Medulla oblongata (tissue), 1 donor: ENCODE results near the gene PROX1.
A peak's percentile ranks its signal among the peaks of the same experiment; 100 is the strongest.

Experiments used
- DNase-seq: peaks from one replicate; pipeline ENCODE4 v3.0.0-alpha.2; 2015; ENCODE audit errors: extremely low spot score

Gene PROX1

DNA sequence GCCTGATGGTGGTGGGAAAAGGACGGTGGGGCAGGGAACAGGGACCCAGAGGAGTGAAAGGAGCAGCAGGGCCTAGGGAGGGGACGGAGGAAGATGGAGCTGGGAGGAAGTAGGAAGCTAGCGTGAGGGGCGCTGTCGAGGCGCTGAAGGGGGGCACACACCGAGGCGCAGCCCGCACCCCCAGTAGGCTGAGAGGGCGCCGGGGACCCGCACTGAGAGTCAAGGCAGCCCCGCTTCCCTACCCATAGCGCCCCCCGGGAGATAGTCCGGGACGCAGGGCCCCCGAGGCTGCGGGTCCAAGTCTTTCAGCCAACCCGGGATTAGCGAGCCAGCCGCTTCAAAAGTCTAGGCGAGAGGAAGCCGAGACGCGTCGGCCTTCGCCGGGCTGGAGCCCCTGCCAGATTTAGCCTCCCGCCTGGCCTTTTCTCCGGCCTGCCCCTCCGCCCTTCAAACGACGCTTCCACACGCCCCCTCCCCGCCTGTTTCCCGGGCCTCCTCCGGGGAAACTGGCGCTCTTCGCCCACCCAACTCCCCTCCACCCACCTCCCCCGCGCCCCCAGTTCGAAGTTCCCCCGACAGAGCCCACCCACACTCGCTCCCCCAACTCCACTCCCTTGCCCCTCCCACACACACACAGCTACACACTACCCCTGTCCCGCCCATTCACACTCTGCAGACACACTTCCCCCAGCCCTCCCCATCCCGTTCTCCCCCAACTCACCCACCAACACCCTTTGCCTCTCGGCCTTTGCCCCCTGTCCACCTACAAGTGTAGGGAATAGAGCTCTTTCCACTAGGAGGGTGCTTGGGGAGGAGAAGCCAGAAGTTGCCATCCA is 7.8 kb upstream of the PROX1 start:
- DNase-seq: no peak

DNA sequence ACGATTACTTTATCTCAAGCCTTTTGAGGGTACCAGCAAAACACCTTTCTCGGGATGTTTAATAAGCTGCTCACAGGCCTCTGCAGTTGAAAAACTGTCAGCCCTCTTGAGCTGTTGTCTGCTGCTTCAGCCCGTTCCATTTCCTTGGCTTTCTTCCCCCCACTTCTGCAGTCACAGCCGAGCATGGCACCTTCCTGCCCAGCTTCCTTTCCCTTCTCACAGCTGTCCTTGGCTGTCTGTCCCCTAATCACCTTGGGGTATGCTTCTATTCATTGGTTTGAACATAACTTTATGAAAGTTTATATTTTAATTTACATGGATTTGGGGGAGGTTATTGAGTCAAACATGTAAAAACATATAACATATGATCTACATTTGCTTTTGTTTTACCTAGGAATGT is 6.9 kb upstream of the PROX1 start:
- no peak for DNase-seq

DNA sequence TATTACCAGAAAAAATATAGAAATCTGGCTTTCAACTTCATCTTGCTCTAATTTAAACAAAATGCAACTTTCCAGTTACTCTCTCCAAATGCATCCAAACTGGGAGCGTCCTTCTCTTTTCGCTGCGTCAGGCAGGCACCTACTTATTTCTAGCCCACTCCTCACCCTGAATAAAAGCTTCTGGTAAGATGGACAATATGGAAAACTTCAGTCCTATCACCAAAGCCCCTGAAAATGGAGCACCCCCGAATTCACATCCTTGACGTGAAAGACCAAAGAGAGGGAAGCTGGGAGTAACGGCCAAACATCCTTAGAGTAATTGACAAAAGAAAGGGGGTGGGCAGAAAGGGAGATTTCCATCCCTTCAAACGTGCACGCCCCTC is 5.5 kb upstream of the PROX1 start:
- no peak for DNase-seq

DNA sequence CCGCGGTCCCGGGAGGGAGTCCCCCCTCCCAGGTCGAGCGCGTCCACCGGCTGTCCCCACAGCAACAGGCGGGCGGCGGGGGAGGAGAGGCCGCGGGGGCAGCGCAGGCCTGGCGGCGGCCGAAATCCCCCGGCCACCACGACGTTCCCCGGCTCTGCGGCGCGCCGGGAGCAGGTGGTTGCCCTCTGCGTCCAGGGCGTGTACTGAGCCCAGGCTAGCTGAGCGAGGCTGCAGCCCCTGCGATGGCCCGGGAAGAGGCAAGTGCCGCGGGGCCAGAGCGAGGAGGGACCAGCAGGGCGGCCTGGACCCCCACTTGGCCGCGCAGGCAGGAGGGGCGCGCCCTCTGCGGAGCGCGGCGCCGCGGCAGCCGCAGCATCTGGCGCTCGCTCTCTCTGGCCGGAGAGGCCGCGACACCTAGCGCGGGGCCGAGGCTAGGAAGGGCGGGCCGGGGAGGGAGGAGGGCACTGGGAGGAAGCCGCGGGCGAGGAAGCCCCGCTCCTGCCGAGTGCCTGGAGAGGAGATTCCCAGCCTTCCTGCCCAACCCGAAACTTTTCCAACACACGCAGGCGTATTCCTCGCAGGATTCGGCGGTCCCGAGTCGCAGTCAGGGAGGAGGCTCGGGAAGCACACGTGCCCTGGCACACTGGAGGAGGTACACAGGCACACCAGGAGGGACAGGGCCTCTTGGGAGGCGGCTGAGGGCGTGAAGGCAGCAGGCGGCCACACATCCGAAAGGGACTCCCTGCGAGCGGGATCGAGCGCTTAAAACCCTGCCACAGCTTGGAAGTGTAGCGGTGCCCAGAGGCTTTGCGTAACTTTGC is 4.9 kb upstream of the PROX1 start:
- peak; percentile 59 for DNase-seq

DNA sequence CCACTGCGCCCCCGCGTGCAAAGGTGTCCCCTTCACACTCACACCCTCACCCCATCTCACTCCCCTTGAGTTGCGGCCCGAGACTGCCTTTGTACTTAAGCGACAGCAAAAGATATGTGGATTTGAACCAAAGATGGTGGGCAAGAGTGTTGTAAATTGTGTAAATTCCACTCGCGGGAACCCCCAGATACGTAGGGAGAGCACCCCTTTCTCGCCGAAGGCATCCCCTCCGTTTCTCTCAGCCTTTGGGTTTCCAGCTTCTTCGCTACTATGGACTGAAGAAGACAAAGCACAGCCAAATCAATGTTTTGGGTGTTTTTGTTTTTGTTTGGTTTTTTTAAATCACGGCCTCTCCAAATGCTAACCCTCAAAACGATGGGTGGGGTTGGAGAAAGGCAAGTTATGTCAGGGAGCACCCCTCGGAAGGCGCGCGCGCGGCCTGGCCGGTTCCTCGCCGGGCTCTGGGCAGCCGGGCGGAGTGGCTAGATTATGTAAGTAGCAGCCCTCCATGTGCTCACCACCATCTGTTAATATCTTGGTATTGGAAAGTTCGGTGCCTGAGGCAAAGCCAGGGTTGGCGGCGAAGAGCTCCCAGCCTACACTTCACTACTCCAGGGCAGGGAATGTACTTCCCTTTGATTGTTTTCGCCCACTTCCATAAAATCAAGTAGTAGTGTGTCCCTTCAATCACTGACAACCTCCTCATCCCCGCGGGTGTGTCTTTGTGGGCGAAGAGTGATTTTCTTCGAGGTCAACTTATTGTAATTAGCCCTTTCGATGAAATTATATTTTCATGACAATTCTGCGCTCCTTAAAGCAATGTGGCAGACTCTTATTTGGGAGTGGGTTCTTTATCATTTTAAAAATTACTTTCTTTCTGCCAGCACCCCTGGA is 4.0 kb upstream of the PROX1 start:
- DNase-seq: no peak

DNA sequence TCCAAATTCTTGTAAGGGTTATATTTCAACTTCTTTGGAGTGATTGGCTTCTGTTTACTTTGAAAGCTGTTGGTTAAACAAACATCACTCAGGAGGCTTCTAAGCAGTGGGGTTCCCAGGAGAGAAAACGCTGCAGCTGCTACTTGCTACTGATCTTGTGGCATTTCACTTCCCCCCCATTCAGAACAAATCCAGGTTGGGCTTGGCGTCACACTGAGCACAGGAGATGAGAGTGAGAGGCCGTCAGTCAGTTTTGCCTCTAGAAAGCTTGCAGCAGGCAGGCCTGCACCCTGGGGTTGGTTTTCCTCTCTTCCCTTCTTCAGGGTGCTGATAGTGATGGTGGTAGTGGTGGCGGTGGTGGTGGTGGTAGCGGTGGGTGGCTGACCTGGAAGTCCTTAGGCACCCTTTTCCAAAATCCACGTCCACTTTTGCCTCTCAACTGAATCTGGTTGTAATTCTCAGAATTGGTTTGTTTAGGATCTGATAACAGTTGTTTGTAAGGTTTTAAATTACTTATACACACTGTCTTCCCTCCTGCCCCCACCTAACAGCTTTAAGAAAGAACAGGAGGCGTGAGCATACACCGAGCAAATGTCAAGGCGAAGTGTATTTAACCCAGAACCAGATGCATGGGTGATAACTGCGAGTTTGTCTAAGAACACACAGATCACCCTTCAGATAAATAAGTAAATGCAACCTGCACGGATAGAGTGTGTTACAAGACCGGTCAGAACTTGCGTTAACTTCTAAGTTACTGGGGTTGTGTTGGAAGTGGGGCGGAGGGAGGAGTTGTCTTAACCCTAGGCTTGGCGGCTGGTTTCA is 3.2 kb upstream of the PROX1 start:
- DNase-seq: no peak

DNA sequence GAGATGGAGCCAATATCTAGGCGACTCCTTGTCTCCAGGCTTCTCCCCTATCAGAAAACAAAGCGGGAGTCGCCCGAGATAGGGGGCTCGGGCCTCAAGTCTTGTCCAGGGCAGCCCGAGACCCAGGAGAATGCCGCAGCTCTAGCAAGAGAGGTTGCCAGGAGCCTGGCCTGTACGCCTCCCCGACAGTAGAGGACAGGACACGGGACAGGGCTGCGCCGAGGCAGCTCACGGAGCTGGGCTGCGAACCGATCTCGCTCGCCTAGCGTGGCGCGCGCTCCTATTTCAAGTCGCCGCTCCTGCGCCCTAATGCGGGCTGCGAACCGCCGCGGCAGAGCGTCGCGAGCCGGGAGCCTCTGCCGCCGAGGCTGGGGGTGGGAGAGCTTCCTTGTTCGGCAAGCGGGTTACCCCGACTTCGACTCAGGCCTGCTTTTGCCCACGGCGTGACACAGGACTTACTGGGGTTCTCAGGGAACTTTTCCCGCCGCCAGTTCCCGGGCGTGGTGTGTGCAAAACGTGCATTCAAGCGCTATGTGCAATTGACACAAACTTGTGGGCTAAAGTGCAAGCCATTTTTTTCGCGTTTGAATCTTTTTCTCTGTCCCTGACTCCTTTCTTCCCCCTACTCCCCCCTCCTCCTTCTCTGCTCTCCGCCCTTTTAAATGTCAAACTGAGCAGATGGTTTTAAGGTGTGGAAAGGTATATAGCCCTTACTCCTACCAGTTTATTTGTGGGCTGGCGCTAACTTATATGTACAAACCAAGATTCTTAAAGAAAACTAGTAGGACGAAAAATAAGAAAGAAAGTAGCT is 2.4 kb upstream of the PROX1 start:
- DNase-seq: no peak

DNA sequence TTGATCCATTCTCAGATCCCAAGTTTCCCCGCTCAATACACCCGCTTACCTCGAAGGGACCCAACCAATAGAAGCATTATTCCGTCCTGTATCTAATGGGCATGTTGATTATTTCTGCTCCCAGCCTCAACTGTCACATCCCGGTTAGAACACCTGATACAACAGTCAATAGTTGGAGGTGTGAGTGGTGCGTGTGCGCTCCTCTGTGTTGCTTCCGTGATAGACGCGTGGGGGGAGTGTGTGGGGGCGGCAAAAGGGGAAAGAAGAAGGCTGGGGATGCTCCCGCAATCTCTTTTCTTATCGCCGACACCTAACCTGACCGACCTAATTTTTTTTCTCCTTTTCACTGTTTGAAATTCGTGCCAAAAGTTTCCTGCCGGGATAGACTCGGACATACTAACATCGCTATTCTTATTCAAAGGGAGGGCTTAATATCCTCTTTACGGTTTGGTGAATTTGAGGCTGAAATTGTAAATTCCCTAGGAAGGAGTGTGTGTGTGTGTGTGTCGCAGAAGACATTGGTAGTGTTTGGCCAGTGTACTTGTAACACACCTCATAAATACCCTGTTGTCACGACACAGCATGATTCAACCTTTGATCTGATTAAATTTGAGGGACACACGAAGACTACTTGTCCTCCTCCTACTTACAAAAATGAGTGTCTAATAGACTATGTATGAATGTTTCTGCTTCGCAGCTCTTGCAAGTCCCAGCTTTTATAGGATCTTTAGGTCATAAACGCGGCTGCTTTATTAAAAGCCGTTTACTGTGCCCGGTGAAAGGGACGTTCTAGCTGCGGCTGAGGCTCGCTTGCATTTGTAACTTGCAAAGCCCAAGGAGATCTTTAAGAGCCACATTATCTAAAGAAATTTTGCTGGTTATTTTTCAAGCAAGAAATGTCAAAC is 1.5 kb upstream of the PROX1 start:
- DNase-seq: peak; percentile 11

DNA sequence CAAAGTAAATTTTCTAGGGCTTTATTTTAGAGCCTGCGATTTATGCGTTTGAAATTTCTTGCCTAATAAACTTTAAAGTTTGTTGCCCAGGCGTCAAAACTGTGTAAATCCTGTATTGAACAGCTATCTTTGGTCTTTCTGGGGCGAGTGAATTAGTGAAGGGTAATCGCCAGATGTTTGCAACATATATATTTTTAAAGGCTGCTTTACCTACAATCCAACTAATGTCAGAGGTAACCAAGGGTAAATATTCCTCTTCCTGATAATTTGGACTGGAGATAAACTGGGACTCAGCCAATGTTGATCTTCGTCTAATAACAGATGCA is 885 bp upstream of the PROX1 start:
- no peak for DNase-seq

DNA sequence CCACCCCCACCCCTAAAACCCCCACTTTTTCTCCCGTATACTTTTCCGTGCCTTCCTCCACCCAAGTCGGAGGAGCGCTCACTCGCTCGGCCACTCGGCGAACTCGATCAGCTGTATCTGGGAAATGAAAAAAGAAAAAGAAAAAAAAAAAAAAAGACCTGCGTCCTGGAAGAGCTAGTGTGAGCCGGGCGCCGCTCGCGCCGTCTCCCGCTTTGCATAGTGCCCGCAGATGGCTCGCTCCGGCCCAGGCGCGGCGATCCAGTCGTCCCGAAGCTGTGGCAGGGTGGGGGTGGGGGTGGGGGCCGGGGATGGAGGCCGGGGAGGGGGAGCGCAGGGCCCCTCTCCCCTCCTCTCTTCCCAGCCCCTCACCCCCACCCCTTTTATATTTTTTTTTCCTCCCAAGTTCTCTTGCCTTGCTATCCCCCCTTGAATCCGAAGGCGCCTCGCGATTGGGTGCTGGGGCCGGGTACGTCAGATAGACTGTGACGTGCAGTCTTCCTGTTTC is 299 bp upstream of the PROX1 start:
- DNase-seq: peak; percentile 94

DNA sequence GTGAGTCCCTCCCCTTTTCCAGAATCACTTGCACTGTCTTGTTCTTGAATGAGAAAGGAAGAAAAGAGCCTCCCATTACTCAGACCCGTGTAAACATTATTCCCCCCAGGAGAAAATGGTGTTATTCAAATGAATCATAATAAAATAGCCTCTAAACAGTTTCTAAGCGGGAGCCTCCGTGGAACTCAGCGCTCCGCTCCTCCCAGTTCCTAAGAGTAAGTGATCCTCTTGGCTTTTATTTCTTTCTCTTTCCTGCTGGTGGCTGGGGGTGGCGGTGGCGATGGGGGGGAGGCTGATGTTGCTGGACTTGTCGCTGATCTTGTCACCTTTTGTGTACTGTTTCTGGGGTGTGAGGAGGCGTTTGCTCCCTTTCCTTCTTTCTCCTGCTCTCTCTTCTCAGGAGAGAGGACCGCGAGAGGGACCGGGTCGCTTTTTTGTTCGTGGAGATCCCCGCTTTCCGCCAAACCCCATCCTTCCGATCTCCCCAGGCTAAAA is 781 bp downstream of the PROX1 start:
- peak; percentile 77 for DNase-seq

DNA sequence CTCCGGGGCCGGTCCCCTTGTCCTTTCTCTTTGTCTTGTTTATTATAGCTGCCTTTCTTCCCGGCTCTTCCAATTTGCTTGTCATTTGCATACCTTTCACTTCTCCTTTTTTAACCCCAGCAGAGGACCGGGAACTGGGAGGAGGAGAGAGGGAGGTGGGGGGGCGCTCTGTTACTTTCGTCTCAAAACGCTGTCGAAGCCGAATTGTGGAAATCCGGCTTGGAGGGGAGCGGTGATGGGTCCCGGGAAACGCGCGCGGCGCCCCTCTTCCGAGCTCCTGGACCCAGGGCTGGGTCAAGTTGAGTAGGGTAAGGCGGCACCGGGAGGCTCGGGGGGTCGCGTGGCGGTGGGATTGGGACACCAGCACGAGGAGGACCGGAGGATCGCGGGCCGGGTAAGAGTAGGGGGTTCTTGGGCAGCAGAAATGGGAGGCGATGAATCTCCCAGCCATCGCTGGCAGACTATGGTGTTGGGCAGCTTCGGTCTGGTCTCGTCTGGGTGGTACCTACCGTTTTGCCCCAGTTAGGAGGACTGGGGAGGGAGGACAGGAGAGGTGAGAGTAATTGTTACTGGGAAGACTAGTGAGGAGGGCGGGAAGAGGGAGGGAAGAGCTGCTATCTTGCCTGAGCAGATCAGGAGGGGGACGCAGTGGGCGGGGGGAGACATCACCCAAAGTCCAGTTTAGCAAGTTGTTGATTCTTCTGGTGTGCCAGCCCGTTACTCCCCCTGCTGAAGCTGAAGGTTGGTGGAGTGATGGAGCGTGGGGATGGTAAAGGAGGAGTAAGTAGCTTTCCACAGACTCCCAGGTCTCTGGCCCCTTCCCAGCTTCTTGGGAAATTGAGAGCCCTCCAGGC is 1.5 kb downstream of the PROX1 start:
- peak; percentile 72 for DNase-seq

DNA sequence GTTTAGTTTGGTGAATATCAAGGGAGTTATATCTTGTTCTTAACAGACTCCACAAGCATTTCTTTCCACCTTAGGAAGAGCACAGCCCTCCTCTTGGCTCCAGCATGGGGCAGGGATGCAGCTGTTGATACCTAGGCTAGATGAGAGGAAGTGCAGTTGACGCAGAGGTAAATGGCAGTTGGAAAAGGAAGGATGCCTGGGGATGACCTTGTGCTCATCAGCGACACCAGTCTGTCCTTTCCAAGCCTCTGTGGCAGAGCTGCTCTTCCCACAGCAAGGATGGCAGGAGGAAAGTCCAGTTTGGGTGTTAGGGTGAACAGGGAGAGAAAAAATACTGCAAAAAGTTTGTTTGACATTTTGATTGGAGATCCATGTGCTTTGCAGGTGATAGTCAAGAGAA is 6.2 kb downstream of the PROX1 start:
- DNase-seq: no peak

DNA sequence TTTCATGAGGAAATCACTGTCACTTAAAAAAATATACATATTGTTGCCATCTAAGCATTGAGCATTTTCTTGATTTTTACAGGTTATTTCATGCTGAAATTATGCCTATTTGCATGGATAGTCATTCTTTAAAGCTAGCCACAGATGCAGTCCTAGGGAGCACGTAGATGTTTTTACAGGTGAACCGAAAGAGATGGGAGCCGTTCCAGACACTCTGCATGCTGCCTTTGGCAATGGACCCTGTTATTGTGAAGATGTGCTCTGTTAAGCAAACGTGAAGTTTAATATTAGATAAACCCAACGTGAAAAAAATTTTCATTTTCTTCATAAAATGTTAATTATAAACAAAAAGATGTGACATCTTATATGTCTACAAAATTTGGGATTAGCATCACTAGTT is 7.1 kb downstream of the PROX1 start:
- no peak for DNase-seq

DNA sequence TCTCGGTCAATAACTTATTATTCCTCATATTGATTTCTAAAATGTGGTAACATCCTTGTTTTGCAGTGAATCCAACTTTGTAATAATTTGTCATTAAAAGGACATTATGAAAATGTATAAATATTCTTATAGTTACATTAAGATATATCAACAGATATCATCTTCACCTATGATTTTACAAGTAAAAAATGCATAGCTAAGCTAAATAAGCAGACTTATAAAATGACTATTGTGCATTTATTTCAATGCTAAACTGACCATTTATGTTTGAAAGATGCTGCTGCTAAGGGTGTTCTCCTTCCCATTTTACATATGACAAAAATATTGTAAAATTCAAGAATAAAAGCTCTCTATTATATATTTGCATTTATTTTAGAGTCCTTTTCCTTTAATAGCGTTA is 7.8 kb downstream of the PROX1 start:
- DNase-seq: no peak

DNA sequence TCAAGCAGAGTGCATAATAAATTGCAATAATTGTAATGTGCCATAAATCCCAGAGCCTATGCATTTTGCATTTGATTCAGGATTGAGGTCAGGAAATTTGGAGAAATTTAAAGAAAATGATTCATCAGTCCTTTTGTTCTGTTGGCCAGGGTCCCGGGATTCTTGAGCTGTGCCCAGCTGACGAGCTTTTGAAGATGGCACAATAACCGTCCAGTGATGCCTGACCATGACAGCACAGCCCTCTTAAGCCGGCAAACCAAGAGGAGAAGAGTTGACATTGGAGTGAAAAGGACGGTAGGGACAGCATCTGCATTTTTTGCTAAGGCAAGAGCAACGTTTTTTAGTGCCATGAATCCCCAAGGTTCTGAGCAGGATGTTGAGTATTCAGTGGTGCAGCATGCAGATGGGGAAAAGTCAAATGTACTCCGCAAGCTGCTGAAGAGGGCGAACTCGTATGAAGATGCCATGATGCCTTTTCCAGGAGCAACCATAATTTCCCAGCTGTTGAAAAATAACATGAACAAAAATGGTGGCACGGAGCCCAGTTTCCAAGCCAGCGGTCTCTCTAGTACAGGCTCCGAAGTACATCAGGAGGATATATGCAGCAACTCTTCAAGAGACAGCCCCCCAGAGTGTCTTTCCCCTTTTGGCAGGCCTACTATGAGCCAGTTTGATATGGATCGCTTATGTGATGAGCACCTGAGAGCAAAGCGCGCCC is 8.7 kb downstream of the PROX1 start:
- peak; percentile 78 for DNase-seq

DNA sequence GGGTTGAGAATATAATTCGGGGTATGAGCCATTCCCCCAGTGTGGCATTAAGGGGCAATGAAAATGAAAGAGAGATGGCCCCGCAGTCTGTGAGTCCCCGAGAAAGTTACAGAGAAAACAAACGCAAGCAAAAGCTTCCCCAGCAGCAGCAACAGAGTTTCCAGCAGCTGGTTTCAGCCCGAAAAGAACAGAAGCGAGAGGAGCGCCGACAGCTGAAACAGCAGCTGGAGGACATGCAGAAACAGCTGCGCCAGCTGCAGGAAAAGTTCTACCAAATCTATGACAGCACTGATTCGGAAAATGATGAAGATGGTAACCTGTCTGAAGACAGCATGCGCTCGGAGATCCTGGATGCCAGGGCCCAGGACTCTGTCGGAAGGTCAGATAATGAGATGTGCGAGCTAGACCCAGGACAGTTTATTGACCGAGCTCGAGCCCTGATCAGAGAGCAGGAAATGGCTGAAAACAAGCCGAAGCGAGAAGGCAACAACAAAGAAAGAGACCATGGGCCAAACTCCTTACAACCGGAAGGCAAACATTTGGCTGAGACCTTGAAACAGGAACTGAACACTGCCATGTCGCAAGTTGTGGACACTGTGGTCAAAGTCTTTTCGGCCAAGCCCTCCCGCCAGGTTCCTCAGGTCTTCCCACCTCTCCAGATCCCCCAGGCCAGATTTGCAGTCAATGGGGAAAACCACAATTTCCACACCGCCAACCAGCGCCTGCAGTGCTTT is 9.4 kb downstream of the PROX1 start:
- no peak for DNase-seq
